ENCODE results near the gene CCN5. TPM values are rescaled to one million over a fixed set of nuclear protein-coding genes. Genes with fewer than 3 reads are reported as not detected.
A peak's percentile ranks its signal among the peaks of the same experiment; 100 is the strongest.

The CCN5 gene
- total RNA-seq, 1 donor from 2014 or later, result 377 TPM

DNA sequence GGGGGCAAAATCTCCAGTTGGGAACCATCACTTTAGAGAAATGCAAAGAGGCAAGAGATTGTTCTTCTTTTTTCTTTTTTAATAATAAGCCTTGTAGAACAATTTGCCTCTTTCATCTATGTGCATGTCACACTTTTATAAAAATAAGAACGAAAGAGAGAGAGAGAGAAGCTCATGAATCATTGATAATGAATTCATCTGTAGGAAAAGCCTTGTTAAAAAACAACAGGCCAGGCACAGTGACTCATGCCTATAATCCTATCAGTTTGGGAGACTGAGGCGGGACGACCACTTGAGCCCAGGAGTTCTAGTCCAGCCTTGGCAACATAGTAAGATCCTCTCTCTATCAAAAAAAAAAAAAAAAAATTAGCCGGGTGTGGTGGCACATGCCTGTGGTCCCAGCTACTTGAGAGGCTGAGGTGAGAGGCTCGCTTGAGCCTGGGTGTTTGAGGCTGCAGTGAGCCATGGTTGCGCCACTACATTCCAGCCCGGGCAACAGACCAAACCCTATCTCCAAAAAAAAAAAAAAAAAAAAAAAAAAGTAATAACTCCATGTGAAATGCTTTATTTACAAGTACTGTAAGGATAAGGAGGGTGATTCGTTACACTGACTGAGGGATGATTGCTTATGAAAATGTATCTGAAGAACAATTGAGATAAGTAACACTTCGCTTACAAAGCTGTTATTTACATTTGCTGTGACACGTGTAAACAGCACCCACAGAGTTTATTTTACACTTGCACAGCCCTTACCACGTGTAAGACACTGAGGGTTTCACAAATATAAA lies 6.0 kb downstream of the CCN5 start:
- intact Hi-C loops (cut with DNase I), result loop anchor here (2.0 kb wide), 1 partner anchor 28 kb away; no protein-coding TSS in a partner anchor
- peaks cover 18 to 41% of the 10 kb centered on the region in 2 donors for H3K4me1 ChIP-seq
- peak in 1 of 2 donors; percentile 78 for DNase-seq (ENCODE audit: low spot score in 2 of 2)

DNA sequence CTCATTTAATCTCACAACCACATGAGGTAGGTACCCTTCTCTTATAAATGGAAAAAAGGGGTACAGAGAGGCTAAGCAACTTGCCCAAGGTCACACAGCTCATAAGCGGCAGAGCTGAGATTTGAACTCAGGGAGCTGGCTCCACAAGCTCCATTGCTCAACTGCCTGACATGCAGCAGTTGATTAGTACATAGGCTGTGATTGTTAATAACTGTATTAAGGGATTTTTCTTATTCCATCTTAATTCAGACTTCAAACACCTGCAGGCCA lies 6.6 kb downstream of the CCN5 start:
- intact Hi-C loops (cut with DNase I), result loop anchor here (2.0 kb wide), 1 partner anchor 29 kb away; no protein-coding TSS in a partner anchor
- Histone ChIP-seq H3K27ac (peak overlapping the region; percentile 39 to 78), H3K27me3 (no peaks in the 10 kb centered on the region), H3K36me3 (peaks cover 4 to 5% of the 10 kb centered on the region in 2 donors), H3K4me3 (no peak overlapping the region), H3K9me3 (no peaks in the 10 kb centered on the region), H3K4me1 (peaks cover 18 to 35% of the 10 kb centered on the region in 2 donors)
- TF ChIP-seq, protein P1, sequence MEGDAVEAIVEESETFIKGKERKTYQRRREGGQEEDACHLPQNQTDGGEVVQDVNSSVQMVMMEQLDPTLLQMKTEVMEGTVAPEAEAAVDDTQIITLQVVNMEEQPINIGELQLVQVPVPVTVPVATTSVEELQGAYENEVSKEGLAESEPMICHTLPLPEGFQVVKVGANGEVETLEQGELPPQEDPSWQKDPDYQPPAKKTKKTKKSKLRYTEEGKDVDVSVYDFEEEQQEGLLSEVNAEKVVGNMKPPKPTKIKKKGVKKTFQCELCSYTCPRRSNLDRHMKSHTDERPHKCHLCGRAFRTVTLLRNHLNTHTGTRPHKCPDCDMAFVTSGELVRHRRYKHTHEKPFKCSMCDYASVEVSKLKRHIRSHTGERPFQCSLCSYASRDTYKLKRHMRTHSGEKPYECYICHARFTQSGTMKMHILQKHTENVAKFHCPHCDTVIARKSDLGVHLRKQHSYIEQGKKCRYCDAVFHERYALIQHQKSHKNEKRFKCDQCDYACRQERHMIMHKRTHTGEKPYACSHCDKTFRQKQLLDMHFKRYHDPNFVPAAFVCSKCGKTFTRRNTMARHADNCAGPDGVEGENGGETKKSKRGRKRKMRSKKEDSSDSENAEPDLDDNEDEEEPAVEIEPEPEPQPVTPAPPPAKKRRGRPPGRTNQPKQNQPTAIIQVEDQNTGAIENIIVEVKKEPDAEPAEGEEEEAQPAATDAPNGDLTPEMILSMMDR (IDR thresholded peaks at IDR 0.05), result no peak
- DNase-seq (ENCODE audit: low spot score in 2 of 2), result no peak

More for the DNA sequence above, 6.0 kb downstream of the CCN5 start:
- H3K27me3 ChIP-seq, result no peaks in the 10 kb centered on the region
- no peaks in the 10 kb centered on the region for H3K9me3 ChIP-seq
- peak overlapping the region; percentile 78 to 86 for H3K27ac ChIP-seq
- TF ChIP-seq, protein P1 (IDR thresholded peaks at IDR 0.05), result no peak
- no peak overlapping the region for H3K4me3 ChIP-seq
- peaks cover 4 to 5% of the 10 kb centered on the region in 2 donors for H3K36me3 ChIP-seq

- no peaks in the 10 kb centered on the region for H3K9me3 ChIP-seq
- H3K36me3 ChIP-seq, result peaks cover 5 to 8% of the 10 kb centered on the region in 2 donors
- DNase-seq (ENCODE audit: low spot score in 2 of 2), result no peak
- H3K4me3 ChIP-seq, result no peak overlapping the region
- intact Hi-C loops (cut with DNase I), result no loop called here
- H3K27ac ChIP-seq, result peak overlapping the region; percentile 12 to 54
- peaks cover 18 to 24% of the 10 kb centered on the region in 2 donors for H3K4me1 ChIP-seq
- TF ChIP-seq, protein P1 (IDR thresholded peaks at IDR 0.05), result no peak
- H3K27me3 ChIP-seq, result no peaks in the 10 kb centered on the region
These were observed 7.8 kb downstream of the CCN5 start for GRCh38 chr20:44722990-44723389.

- Histone ChIP-seq H3K36me3 (peaks cover 5 to 8% of the 10 kb centered on the region in 2 donors), H3K9me3 (no peaks in the 10 kb centered on the region), H3K4me3 (no peak overlapping the region), H3K27ac (peak overlapping the region in 1 of 2 donors; percentile 12), H3K4me1 (peaks cover 18 to 24% of the 10 kb centered on the region in 2 donors), H3K27me3 (no peaks in the 10 kb centered on the region)
- DNase-seq (ENCODE audit: low spot score in 2 of 2), result no peak
- TF ChIP-seq, protein P1 (IDR thresholded peaks at IDR 0.05), result no peak
- intact Hi-C loops (cut with DNase I), result no loop called here
These were observed 8.2 kb downstream of the CCN5 start for GRCh38 chr20:44723391-44723790.

DNA sequence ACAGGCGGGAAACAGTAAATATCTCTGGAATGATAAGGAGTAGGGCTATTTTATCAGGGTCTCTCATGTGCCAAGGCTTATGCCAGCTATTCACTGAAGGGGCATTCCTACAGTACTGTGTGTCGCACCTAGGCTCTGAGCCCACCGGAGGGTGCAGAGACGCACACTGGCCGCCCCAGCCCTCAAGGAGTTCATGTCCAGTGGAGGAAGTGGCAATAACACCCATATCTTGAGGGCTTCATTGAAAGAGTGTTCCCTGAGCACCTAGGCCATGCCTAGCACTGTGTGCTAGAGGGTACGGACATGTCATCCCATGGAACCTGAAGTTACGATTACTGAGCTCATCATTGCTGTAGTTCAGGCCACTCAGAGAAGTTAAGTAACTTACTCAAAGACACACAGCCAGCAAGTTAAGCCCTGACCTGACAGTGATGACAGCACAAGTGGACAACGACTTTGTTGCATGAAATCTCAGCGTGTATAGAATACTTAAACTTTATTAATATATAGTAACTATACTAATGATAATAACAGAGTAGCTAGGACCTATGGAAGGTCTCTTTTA lies 8.7 kb downstream of the CCN5 start:
- DNase-seq (ENCODE audit: low spot score in 2 of 2), result no peak
- Histone ChIP-seq H3K4me3 (no peak overlapping the region), H3K4me1 (peaks cover 18 to 27% of the 10 kb centered on the region in 2 donors), H3K27ac (peak overlapping the region; percentile 12 to 15), H3K36me3 (peaks cover 5 to 8% of the 10 kb centered on the region in 2 donors), H3K9me3 (no peaks in the 10 kb centered on the region), H3K27me3 (no peaks in the 10 kb centered on the region)
- intact Hi-C loops (cut with DNase I), result no loop called here
- TF ChIP-seq, protein P1 (IDR thresholded peaks at IDR 0.05), result no peak
